SU-DHL-6 (cell line): ENCODE data around the gene FPR2.

Experiments used
- H2AFZ ChIP-seq: fragments of 200-600 bp; sonication (generic); 2 replicates; pipeline ENCODE4 v1.6.1; 2014; ENCODE audit warnings: low read depth, mild to moderate bottlenecking, moderate library complexity, mixed read lengths, antibody characterized with exemption, low read length; ENCODE audit not compliant: severe bottlenecking
- H3F3A ChIP-seq: fragments of 200-600 bp; shearing (Covaris generic); 2 replicates; pipeline ENCODE4 v1.6.0; 2016; ENCODE audit warnings: antibody characterized with exemption, mild to moderate bottlenecking; ENCODE audit not compliant: insufficient read depth
- H3K27ac ChIP-seq: fragments of 200-600 bp; sonication (generic); 2 replicates; pipeline ENCODE4 v1.5.1; 2016; ENCODE audit warnings: low read depth, mild to moderate bottlenecking, low read length, moderate library complexity, mixed read lengths
- H3K27me3 ChIP-seq: fragments of 200-600 bp; sonication (generic), shearing (Covaris generic); 2 replicates; pipeline ENCODE4 v1.6.0; 2014; ENCODE audit warnings: mild to moderate bottlenecking, low read length
- H3K36me3 ChIP-seq: fragments of 200-600 bp; sonication (generic); 2 replicates; pipeline ENCODE4 v1.6.1; 2014; ENCODE audit warnings: mild to moderate bottlenecking, low read length, mixed read lengths
- H3K4me2 ChIP-seq: fragments of 300-600, 200-600 bp; shearing (Covaris generic), sonication (generic); 2 replicates; pipeline ENCODE4 v1.6.0; 2014; ENCODE audit warnings: low read length, low read depth, mild to moderate bottlenecking; ENCODE audit not compliant: poor library complexity, severe bottlenecking
- H3K4me3 ChIP-seq: fragments of 200-600 bp; sonication (generic); 2 replicates; pipeline ENCODE4 v1.5.1; 2014; ENCODE audit warnings: antibody characterized with exemption, low read length, mild to moderate bottlenecking, mixed read lengths; ENCODE audit not compliant: insufficient read depth, poor library complexity, severe bottlenecking
- H3K79me2 ChIP-seq: fragments of 200-600 bp; sonication (generic); 2 replicates; pipeline ENCODE4 v1.6.1; 2014; ENCODE audit warnings: mild to moderate bottlenecking, low read length, moderate library complexity; ENCODE audit not compliant: insufficient read depth
- H3K9ac ChIP-seq: fragments of 200-600 bp; sonication (generic); 2 replicates; pipeline ENCODE4 v1.7.0; 2014; ENCODE audit warnings: mild to moderate bottlenecking, low read length
- H3K9me2 ChIP-seq: fragments of 200-600 bp; sonication (generic); replicated peaks from 2 replicates; pipeline ENCODE4 v1.6.1; 2014; ENCODE audit warnings: low read length; ENCODE audit not compliant: insufficient read depth
- H3K9me3 ChIP-seq: fragments of 200-600 bp; sonication (generic); 2 replicates; pipeline ENCODE4 v1.6.1; 2014; ENCODE audit warnings: low read length, mixed read lengths; ENCODE audit not compliant: insufficient read depth
- H4K20me1 ChIP-seq: fragments of 200-600 bp; sonication (generic); 2 replicates; pipeline ENCODE4 v1.6.1; 2014; ENCODE audit warnings: low read depth, mild to moderate bottlenecking, antibody characterized with exemption, low read length, moderate library complexity, mixed read lengths
- EZH2phosphoT487 ChIP-seq: fragments of 200-600 bp; sonication (generic), shearing (Covaris generic); conservative IDR thresholded peaks from 2 replicates; pipeline ENCODE4 v1.6.1; 2018; ENCODE audit warnings: mild to moderate bottlenecking, antibody characterized with exemption, low read length, moderate library complexity, mixed read lengths
- TF ChIP-seq, protein P1 (sequence below): fragments of 200-600 bp; sonication (generic); IDR thresholded peaks from one replicate; pipeline ENCODE4 v1.5.1; 2017; ENCODE audit warnings: antibody characterized with exemption, mild to moderate bottlenecking, low read length, moderate library complexity; ENCODE audit not compliant: insufficient read depth, poor library complexity, severe bottlenecking

Gene FPR2

DNA sequence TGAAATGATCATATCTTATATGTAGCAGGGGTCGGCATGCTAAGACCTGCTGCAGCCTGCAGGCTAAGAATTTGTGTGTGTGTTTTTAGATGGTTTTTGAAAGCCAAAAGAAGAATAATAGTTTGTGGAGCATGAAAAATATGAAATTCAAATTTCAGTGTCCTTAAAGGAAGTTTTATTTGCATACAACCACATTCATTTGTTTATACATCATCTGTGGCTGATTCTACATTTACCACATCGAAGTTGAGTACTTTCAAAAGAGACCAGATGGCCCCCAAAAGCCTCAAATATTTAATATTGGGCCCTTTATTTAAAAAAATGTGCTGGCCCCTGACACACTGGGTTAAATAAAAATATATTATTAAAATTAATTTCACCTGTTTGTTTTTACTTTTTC, 38.5 kb upstream of the FPR2 start:
- H3K27me3 ChIP-seq: no peaks in the 10 kb centered on the region
- no peak for TF ChIP-seq EZH2phosphoT487
- TF ChIP-seq, protein P1, sequence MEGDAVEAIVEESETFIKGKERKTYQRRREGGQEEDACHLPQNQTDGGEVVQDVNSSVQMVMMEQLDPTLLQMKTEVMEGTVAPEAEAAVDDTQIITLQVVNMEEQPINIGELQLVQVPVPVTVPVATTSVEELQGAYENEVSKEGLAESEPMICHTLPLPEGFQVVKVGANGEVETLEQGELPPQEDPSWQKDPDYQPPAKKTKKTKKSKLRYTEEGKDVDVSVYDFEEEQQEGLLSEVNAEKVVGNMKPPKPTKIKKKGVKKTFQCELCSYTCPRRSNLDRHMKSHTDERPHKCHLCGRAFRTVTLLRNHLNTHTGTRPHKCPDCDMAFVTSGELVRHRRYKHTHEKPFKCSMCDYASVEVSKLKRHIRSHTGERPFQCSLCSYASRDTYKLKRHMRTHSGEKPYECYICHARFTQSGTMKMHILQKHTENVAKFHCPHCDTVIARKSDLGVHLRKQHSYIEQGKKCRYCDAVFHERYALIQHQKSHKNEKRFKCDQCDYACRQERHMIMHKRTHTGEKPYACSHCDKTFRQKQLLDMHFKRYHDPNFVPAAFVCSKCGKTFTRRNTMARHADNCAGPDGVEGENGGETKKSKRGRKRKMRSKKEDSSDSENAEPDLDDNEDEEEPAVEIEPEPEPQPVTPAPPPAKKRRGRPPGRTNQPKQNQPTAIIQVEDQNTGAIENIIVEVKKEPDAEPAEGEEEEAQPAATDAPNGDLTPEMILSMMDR: no peak
- no peak overlapping the region for H3K4me2 ChIP-seq

DNA sequence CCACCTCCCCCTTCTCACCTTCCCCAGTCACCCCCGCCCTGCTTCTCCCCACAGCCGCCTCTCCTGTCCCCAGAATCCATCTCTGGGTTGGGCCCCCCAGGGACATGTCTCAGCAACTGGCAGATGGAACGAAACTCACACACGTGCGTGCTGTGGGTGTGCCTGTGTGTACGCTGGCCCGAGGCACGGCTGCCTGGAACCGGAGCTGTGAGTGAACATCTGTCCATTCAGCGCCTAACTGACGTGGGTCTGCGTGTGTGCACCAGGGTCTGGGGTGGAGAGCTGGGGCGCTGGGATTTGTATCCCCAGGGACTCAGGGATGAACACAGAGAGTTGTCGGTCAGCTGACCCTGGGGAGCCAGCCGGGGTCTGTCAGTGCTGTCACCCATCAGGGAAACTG, 36.4 kb upstream of the FPR2 start:
- no peak overlapping the region for H2AFZ ChIP-seq
- H3K27ac ChIP-seq: no peak overlapping the region
- H3K9me2 ChIP-seq: no peaks in the 10 kb centered on the region
- no peak overlapping the region for H3K9ac ChIP-seq
- no peaks in the 10 kb centered on the region for H3F3A ChIP-seq
- H3K79me2 ChIP-seq: no peaks in the 10 kb centered on the region
- no peak overlapping the region for H3K4me3 ChIP-seq
- H3K9me3 ChIP-seq: no peaks in the 10 kb centered on the region
- no peak overlapping the region for H3K4me2 ChIP-seq
- TF ChIP-seq, protein P1: no peak
- TF ChIP-seq EZH2phosphoT487: no peak
- no peaks in the 10 kb centered on the region for H4K20me1 ChIP-seq
- H3K36me3 ChIP-seq: no peaks in the 10 kb centered on the region
- H3K27me3 ChIP-seq: no peaks in the 10 kb centered on the region

More for the DNA sequence above, 38.5 kb upstream of the FPR2 start:
- Histone ChIP-seq H3K9me2 (no peaks in the 10 kb centered on the region), H3K9ac (no peak overlapping the region), H3K9me3 (no peaks in the 10 kb centered on the region), H3K79me2 (no peaks in the 10 kb centered on the region), H3K27ac (no peak overlapping the region), H3K36me3 (no peaks in the 10 kb centered on the region), H3K4me3 (no peak overlapping the region), H4K20me1 (no peaks in the 10 kb centered on the region), H3F3A (no peaks in the 10 kb centered on the region), H2AFZ (no peak overlapping the region)

DNA sequence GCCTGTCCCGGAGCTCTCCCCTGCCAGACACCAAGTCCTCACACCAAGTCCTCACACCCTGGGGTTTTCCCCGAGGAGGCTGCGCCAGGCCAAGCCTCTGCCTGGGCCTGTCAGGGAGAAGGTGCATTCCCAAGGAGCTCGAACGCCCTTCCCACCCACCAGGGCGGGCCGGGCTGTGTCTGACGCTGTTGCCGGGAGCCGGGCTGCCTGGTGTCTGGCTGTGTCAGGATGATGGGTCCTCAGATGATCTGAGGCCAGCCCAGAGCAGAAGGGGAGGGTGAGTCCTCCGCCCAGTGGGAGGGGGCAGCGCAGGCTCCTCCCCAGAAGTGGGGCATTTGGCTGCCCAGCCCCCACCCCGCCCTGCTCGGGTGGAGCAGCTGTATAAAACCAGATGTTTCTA, 34.9 kb upstream of the FPR2 start:
- H3K27me3 ChIP-seq: no peaks in the 10 kb centered on the region
- no peak overlapping the region for H2AFZ ChIP-seq
- no peak overlapping the region for H3K9ac ChIP-seq
- H3F3A ChIP-seq: no peaks in the 10 kb centered on the region
- H3K4me2 ChIP-seq: no peak overlapping the region
- no peak overlapping the region for H3K27ac ChIP-seq
- no peak overlapping the region for H3K4me3 ChIP-seq
- no peaks in the 10 kb centered on the region for H3K9me3 ChIP-seq
- no peaks in the 10 kb centered on the region for H3K79me2 ChIP-seq
- H4K20me1 ChIP-seq: no peaks in the 10 kb centered on the region
- no peaks in the 10 kb centered on the region for H3K9me2 ChIP-seq
- H3K36me3 ChIP-seq: no peaks in the 10 kb centered on the region
- TF ChIP-seq, protein P1: no peak
- no peak for TF ChIP-seq EZH2phosphoT487
